Activated CD4-positive, alpha-beta T cell treated with anti-CD3 and anti-CD28 coated beads, Interleukin-2, amount 50 U/mL, for 4 hours (primary cell): ENCODE data around the gene IGFBP7.

Experiments
- DNase-seq, 2 experiments: peaks; one replicate each; pipeline ENCODE4 v3.0.0-alpha.2; 2020

IGFBP7 gene

GRCh38 chr4:57094832-57095223 is 15.4 kb downstream of the IGFBP7 start:
- DNase-seq = no peak

GRCh38 chr4:57093845-57094831 is 16.0 kb downstream of the IGFBP7 start:
- no peak for DNase-seq

GRCh38 chr4:57091657-57092162 is 18.5 kb downstream of the IGFBP7 start:
- DNase-seq = no peak

GRCh38 chr4:57090079-57090478 is 20.1 kb downstream of the IGFBP7 start:
- DNase-seq = no peak

GRCh38 chr4:57089549-57089948 is 20.6 kb downstream of the IGFBP7 start:
- DNase-seq = no peak

- DNase-seq = no peak
Observed at GRCh38 chr4:57086031-57086723, 24.0 kb downstream of the IGFBP7 start.

GRCh38 chr4:57085278-57085677 is 24.9 kb downstream of the IGFBP7 start:
- no peak for DNase-seq

DNA sequence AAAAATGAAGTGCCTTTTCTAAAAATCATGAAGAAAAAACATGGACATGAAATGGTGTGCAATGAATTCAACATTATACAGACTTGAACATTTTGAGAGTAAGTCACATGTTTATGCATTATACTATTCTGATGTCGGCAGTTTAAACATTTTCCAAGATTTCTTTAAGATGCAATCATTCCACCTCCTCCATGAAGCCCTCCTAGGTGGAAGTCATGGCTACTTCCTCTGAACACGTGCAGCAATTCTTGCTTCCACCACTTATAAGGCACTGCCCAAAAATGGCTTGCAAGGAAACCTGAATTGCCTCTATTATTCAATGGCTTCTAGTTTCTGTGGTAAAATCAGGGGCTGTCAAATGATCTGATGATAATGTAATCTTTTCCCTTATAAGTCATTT is 25.8 kb downstream of the IGFBP7 start:
- no peak for DNase-seq

DNA sequence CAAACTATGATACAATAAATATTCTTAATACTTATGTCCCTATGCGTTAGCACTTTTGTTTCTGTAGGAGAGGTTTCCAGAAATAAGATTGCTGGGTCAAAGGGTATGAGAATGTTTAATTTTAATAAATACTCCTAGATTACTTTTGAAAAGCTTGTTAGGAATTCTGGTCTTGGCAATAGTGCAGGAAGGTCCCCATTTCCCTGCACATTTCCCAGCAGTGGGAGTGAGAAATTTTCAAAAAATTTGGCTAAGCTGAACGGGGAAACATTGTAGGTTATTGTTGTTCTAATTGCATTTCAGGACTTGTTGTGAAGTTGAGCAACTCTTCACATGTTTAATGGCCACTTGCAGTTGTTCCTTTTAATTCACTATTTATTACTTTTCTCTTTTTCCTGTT is 27.1 kb downstream of the IGFBP7 start:
- DNase-seq = no peak

DNA sequence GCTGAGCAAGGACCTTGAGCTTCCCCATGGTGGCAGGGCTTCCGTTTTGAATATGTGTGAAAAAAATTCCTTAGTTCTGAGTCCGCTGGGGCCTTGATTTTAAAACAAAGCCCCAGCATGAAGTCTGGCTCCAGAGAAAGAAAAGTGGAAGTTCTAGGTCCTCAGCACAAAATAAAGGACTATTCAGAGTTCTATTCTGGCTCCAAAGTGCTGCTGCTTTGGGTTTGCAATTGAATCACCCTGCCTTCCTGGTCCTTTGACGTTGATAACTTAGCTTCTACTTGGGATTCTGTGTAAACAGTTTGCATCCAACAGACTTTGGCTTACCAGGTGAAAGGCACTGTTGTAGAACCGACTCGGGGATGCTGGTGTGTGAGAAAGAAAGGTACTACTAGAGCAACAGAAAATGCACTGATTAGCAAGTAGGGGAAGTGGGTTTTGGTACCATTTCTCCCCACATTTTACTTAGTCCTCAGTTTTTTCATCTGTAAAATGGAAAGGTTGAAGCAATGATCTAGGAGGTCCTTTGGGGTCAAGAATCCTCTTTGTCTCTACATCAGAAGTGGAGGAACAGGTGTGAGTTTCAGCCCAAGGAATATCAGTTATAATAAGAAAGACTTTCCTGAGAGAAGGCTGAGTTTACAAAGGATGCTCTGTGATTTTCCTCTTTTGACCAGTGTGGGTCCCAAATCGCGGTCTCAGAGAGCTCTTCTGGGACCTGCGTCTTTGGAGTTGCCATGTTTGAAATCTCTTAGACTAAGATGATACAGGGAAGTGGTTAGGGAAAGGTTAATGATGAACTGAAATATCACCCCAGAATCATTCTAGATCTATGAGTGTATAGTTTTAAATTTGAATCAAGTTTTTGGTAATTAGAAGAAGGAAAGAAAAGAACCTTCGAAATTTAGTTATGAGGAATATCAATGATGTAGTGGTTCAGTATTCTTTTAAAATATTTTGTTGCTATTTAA is 28.2 kb downstream of the IGFBP7 start:
- no peak for DNase-seq

DNA sequence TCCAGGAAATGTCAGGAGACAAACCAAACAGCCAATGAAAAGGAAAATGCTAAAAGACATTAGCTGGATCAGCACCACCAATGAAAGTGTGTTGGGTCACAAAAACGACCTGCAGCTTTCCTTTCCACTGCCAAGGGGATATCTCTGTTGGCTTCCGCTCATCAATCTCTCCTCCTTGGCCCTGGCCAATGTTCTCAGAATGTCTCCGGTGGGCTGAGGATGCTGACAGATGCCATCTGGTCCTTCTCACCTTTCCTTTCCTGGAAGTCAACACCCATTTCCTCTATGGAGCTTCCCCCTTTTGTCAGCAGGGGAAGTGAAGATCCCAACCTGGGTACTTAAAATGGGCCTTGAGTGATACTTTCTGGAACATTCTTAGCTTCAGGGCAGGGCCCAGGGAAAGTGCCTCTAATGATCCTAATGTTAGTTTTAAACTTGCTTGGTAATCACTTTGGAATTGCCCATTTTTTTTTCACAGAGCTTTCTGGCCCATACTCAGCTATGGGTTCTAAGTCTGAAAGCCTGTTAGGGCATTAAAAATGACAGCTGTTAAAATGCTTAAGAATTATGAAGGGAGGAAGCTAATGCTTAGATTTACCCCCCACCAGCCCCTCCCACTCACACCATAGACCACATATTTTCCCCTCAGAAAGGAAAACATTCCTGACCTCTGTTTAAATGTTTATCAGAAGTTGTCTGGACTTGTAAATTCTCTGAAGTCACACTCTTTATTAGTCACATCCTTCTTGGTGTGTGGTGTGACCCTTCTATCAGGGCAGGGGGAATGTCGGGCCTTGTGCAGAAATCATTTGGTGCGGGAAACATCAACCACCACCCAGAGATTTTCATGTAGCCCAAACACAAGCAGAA is 29.2 kb downstream of the IGFBP7 start:
- DNase-seq = no peak

DNA sequence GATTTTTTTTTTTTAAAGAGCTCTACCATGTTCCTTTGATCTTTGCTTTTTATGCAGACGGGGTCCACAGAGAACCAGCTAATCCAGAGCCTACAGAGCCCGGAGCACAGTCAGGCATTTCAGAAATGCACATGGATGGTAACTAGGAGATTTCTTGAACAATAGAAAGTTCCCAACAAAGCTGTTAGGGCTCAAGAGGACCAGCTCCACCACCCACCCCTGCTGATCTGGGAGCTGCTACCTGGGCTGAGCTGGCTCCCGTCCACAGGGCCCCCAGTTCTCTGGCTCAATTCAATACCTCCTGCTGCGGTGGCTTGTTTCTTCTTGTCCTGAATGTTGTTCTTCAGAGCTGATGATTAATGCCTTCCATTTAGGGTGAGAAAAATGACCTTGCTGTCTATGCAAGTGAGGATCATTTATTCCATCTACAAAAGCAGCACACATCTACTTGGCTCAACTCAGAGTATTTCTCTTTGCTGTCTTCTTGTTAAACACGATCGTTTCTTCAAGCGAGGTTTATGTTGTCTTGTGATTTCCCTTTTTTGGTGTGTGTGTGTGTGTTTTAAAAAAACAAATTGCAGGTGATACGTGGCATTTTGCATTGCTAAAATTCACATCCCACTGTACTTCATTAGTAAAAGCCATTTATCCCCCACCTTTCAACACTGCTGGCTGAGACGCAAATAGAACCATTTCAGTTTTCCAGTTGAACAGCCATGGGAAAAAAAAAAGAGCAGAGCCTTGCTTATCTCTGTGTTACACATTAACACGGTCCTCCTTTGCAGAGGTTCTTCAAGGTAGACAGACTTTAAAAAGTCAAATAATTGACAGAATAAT is 31.3 kb downstream of the IGFBP7 start:
- no peak for DNase-seq

DNA sequence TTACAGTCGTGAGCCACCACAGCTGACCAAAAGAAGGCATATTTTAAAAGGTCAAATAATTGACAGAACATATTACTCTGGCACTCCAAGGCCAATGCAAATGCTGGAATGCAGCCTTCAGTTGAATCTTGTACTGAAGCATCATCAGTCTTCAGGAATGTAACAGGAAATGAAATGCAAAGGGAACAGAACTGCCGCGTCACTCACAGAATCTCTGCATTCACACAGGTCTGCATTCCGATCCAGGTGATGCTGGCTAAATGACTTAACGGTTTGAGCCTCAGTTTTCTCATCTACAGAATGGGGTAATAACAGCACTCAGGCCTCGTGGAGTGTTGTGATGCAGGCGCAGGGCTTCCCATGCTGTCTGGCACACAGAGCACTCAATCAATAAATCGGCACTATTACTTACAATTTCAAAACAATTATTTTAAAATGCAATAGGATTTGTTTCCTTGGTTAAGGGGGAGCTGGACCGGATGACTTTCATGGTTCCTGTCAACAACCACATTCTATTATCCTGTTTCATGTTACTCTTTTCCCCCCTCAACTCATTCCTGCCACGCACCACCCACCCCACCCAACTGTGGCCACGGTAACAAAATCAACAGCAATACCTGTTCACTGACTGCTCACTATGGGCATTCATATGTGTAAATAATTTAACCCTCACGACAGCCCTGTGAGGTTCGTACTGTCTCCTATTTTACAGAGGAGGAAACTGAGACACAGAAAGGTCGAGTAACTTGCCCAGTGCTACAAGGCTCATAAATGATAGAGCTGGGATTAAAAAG is 32.4 kb downstream of the IGFBP7 start:
- no peak for DNase-seq

DNA sequence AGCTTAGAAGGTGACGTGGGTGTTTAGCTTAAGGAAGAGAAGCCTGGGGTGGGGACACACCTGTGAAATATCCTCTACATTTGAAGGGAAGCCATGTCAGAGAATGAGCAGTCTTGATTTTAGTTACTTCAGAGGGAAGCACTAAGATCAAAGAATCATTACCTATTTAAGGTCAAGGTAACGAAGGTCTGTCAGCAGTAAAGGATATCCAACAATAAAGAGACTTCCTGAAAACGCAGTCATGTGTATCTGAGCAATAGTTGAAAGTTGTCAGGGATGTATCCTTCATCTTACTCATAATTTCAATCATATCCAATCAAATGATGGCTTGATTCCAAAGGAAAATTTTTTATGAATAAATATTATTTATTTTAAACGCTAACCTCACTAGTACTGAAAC is 33.5 kb downstream of the IGFBP7 start:
- no peak for DNase-seq

DNA sequence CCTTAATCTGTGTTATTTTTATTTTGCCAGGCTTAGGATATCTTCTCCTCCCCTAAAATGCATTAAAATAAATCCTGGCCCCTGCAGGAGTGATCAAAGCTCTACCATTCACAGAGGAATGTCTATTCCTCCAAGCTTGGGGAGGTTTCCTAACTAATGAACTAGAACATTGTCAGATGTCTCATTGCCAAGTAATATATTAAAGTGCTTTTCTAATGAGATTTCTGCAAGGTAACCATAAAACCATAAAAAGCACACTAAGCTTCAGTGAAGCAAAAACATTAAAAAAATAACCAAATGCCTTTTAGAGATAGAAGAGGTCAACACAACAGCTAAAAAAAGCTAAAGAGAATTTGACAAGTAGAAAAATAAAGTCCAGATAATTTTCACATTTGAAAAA is 34.8 kb downstream of the IGFBP7 start:
- no peak for DNase-seq

DNA sequence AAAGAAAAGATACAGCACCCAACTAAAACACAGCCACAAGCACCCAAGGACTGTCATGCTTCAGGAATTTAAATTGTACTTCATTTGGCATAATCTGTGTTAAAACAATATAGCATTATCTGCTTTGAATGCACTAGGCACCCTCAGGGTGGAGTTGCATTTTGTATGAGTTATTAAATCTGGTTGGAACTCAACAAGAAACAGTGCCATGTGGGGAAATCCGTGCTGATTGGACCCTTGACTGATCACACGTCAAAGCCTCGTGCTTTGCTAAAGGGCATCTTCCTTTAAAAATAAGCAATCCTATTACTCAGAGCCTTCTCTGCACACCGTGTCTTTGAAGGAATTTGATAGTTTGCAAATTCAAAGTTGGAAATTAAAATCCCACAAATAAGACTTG is 35.4 kb downstream of the IGFBP7 start:
- DNase-seq = no peak

DNA sequence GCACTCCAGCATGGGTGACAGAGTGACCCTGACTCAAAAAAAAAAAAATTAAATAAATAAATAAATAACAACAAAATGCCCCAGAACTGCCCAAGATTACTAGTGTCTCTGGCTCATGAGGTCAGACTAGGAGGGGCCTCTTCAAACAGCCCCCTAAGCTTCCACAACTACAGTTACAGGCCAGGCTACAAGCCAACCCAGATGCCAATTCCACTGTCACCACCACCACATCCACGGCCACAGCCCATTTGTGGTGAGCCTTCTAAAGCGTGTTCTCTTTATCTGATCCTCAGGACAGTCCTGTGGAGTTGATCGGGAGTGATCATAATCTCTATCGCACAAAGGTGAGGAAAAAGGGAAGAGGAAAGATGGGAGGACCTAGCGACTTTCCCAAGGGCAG is 36.6 kb downstream of the IGFBP7 start:
- DNase-seq = no peak

- DNase-seq = no peak
Observed at GRCh38 chr4:57071326-57071725, 38.9 kb downstream of the IGFBP7 start.

GRCh38 chr4:57070461-57070860 is 39.7 kb downstream of the IGFBP7 start:
- no peak for DNase-seq
